NCI-H82 (cell line): ENCODE data around the gene MB21D2.

Source experiments
- DNase-seq: peaks from one replicate; lab custom pipeline; 2025; lab: John Stamatoyannopoulos, UW

The MB21D2 gene

DNA sequence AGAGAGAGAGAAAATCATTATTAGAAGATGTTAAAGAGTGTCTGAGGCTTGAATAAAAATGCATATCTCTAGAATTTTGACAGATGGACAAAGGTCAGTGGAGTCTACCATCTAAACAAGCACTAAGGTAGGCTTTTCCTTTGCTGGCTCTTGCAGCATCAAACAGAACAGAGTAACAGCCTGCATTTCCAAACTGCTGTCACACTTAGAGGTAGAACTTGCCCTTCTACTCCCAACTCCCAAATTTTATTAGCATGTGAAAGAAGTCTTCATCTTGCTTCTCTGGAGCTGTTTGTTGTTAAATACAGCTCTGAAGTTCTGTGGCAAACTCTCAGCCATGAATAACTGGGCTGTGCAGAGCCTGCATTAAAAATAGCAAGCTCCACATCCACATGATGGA is 4.1 kb upstream of the MB21D2 start:
- no peak for DNase-seq

DNA sequence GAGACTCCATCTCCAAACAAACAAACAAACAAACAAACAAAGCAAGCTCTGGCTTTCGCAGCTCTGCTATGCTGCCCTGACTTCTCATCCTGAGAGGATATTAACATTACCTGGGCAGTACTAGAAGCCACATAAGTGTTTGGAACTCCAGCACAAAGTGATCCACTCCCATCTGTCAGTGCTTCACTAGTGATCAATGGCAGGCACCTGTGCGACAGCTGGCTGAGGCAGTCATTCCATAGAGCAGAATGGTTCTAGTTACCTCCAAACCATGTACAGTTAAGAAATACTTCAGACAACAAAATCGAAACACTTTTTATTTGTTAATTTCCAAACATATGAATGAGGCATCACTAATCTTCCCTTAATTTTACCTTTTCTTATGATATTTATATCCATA is 2.8 kb upstream of the MB21D2 start:
- peak; percentile 66 for DNase-seq

DNA sequence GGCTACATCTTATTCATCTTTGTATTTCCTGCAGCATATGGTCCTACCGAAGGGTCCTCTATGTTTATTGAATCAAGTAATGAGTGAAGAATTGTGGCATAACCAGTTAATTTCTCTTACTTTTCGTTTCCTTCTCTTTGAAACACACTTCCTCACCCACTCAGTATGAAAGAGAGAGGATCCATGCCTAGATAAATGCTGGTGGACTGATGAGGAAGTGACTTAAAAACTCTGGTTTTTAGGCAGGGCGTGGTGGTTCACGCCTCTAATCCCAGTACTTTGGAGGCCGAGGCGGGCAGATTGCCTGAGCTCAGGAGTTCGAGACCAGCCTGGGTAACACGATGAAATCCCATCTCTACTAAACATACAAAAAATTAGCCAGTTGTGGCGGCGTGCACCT is 2.2 kb upstream of the MB21D2 start:
- peak; percentile 35 for DNase-seq

DNA sequence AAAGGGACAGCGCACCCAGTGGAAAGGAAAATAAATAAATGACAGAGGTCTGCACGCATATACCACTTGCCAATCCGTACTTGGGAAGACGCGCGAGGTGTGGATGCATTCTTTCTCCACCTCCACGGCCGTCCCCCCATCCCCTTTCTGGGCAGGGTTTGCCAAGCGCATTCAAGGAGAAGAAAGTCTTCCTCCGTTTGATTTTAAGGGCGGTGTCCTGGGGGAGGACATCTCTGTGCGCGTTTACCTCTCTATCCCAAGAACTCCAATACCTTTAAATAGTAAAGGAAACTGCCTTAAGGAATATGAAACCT is 576 bp upstream of the MB21D2 start:
- no peak for DNase-seq

DNA sequence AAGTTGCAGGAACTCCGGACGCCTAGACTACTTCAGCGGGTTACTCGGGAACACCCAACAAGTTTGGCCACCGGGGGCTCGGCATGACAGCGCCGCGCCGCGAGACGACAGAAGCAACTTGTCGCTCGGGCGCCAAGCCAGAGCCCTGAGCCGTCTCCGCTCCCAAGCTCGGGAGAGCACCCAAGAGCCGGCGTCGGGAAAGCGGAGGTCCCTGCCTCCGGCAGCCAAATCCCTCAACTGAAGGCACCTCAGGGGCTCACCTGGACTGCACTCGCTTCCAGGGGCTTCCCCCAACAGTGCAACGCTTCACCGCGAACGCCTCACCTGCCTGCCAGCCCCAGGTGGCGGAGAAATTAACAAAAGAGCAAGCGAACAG is 640 bp downstream of the MB21D2 start:
- peak; percentile 88 for DNase-seq

DNA sequence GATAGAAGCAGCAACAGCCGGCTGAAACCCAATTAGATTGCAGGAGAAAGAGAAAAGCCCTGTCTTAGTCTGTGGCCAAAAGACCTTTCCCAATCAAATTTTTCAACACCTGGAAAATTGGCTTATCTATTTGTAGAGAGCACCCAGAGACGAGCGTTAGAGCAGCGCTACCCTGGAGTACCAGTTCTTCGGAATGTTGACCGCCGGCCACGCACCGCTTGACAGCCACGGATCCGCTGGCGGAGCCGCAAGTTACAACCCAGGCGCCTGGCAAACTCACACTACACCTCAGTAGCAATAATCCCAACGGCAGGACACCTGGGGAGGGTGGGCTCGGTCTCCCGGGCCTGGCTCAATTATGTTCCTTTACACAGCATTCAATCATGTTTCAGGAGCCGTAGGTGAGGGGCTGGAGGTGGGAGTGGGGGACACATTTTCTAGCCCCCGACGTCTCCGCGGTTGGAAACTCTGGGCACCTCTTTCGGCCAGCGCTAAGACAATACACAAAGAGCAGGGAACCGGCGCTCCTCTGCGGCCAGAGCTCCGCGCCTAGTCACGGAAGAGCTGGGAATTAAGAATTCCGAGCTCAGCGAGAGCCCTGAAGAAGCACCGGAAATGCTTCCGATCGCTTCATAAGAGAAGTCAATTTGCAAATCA is 1.2 kb downstream of the MB21D2 start:
- DNase-seq: peak; percentile 66

DNA sequence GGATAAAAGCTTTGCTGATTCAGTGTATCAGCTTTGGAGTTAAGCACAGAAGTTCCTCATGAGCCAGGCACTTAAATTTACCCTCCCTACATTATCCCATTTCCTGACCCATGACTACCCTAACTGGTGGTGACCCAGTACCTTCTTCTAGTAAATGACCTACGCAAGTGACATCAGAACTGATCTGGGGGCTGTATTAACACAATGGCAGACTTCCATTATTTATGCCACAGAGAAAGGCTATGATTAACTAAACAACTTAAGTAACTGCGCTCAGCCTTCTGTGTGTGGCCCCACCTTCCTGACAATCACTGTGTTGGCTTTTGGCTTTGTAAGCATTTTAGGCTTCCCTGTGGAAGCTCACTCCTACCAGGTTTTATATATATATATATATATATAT is 1.9 kb downstream of the MB21D2 start:
- peak; percentile 45 for DNase-seq

DNA sequence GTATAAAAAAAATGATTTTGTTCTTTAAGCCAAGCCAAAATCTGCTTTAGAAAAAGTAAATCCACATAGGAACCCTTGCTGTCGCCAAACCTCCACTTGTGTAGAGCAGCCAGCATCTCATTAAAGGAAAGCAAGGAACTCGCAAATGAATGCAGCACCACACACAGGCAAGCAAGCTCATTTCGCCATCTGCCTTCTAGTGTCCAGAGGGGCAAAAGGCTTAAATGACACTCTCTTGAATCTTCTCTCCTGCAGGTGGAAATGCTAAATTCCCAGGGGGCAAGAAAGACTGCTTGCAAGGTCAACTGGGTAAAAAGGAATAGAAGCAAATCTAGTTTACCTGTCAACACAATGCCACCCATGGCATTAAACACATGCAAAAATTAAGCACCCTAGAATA is 2.4 kb downstream of the MB21D2 start:
- DNase-seq: peak; percentile 91

DNA sequence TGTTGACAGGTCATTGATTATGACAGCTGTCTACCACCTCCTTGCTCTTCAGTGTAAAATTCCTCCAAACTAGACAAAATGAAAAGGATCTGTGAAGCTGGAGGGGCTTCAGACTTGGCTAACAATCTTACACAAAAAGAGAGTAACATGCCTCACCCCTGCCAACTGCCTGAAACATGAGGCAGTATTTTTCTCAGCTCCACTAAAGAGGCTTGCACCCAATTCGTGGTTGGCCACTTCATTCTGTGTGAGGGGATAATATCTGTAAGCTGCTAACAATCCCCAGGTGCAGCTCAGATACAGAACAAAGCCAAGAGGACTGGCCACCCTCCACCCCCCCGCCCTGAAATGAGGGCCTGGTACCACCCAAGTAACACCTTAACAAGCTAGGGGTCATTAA is 2.8 kb downstream of the MB21D2 start:
- peak; percentile 76 for DNase-seq

DNA sequence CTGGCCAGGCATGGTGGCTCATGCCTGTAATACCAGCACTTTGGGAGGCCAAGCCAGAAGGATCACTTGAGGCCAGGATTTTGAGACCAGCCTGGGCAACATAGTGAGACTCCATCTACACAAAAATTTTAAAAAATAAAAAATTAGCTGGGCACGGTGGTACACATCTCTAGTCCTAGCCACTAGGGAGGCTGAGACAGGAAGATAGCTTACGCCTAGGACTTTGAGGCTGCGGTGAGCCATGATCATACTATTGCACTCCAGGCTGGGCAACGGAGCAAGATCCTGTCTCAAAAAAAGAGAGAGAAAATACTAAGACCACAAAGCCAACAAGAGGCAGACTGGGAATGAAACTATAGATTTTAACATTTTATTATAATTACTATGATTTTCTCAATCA is 4.1 kb downstream of the MB21D2 start:
- no peak for DNase-seq

DNA sequence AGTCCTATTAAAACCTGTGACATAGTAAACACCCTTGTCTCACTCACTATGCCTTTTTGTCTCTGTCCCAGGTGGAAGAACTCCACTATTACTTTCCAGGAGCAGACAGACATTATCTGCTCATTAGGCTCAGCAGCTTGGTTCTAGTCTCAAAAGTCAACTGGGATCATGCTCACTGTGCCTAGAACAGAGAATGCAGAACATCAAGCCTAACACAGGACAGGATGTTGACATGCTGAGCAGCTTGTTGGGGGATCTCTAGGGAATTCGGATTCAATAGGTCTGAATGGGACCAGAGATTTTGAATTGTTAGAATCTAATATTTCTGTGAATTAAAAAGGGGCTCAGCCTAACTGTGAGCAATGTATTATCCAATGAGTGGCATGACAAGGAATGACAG is 6.4 kb downstream of the MB21D2 start:
- no peak for DNase-seq

DNA sequence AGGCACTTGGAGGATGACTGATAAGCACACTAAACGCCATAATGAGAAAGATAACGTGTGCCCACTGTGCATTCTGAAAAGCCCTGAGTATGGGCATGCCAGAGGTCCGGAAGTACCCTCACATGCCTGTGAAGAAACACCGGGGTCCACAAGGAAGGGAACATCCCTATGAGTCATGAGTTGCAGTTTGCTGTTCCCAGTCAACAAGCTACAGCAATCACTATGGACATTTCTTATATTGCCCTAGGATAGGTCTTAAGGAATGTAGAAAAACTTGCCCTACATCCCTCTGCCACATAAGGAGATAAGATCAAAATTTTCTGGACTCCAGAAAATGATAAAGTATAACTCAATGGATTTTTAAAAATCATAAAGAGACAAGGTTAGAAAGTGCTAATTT is 9.9 kb downstream of the MB21D2 start:
- no peak for DNase-seq

DNA sequence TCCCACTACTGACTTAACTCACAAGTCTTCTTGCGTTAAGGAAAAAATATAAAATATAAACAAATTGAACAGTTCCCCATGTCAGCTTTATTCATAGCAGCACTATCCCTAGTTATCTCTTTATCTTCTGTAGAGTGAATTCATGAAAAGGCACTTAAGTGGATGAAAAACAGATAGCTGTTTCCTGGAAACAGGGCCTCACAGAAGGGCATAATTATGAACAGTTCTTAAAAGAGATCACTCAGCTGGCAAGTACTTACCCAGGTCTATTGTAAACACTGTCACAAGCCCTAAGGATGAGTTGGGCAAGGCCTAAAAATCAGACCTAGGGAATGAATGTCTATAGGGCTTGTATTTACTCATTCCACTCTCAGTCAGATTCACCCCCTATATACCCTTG is 10.7 kb downstream of the MB21D2 start:
- no peak for DNase-seq

DNA sequence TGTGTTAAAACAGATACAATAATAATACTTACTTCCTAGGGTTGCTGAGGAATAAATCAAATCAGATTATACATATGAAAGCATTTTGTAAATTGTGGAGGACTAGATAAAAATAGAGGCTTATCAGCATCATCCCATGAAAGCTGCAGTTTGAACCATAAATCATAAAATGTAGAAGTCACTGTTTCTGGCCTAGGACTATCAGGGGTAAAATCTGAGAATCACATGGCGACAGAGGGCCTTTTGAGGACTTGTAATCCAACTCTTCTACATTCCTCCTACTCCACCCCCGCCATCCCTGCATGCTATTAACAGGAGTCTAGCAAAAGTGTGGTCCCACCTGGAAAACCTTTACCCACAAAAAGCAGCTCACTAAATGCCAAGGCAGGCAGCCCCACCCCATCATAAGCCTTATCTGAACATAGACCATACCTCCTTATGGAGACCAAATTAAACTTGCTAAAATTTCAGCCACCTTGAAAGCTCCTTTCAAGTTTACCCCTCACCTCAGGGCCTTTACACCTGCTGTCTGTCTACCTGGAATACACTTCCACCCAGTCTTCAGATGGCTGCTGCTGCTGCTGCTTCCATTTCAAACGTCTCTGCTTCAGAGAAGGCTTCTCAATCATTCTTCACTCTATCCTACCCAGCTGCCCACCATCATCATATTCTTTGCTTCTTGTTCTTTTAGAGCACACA is 11.5 kb downstream of the MB21D2 start:
- DNase-seq: no peak

DNA sequence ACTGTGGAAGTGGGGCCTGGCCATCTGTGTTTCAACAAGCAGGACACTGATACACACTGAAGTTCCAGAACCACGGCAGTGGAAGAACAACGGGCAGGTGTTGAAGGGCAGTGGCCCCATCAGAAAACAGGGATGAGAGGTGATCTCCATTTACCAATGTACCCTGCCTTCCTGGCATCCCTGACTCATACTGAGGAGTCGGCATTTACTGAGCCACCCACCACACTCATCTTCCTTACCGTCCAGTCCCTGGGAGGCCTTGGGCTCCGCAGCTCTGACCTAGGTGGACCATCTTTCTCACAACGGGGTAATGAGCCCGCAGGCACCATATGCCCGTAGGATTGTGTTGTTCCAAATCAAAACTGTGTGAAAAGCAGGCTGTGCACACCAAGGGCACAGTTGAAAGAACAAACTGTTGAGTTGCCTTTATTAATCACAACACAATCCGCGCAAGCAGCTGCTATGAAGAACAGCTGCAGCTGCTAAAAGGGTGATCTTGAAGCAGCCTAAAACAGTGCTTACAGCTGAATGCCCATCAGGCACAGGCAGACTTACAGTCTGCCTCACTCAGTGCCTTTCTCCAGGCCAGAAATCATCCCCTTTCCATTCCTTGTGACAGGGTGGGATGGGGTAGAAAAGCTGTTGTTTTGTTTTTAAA is 12.9 kb downstream of the MB21D2 start:
- peak; percentile 70 for DNase-seq

DNA sequence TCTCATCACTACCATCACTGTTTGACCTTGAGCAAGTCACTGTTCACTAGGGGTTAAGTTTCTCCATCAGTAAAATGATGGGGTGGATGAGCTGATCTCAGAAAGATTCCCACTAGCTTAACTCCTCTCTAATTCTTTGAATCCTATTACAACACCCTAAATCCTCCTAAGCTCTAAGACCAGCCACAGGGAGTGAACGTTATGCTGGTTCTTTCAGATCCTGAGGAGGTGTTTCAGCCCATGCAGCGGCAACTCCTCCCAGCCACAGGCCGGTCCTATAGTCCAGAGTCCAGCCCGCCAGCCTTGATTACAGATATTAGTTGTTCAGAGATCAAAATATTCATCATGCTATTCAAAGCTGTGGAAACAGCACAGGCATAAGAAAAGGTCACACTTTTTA is 15.1 kb downstream of the MB21D2 start:
- DNase-seq: peak; percentile 98

DNA sequence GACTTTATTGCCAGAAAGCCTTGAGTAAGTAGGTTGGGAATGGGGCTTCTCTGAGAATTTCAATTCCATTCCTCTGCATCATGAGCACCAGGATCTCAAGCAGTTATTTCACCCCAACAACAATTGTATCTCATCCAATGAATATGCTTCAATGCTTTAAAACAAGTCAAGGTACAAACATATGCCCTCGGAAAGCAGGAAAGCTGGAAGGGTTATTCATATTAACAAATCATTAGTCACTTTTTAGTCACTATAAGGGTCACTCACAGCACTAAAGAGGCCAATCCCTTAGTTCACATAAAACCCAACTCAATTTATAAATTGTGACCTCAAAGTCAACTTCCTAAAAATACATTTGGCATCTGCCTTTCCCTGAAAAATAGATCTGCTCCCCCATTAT is 16.2 kb downstream of the MB21D2 start:
- DNase-seq: no peak

DNA sequence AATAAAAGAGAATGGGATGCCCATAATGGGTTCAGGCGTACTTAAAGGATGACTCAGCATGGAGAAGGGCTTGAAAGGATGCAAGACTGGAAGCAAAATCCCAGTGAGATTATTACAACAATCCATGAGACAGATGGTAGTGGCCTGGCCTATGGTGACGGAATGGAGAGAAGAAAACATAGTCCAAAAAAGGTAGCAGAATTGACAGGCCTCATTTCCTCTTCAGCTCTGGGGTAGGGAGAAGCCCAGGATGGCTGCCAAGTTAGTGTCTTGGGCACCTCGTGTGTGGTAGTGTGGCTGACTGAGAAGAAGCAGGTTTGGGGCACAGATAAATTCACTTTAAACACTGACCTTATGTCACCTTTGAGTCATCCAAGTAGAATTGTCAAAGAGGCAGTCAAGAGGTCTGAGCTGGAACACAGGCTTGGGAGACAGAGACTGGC is 18.1 kb downstream of the MB21D2 start:
- peak; percentile 76 for DNase-seq

DNA sequence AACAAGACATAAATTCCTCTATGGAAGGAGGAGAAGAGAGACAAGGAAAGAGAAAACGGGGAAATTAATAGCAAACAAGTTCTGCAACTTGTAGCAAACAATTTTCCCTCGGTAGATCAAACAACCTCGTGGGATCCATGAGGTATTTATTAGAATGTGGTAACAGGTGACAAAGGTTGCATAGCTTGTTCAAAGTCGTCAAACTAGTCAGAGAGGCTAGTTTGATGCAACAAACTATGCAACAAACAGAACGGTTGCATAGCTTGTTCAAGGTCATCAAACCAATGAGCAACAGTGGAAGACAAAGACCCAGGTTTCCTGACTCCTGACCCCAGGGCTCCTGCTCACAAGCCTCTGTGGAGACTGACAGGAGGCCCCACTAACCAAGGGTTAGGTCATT is 20.7 kb downstream of the MB21D2 start:
- no peak for DNase-seq

DNA sequence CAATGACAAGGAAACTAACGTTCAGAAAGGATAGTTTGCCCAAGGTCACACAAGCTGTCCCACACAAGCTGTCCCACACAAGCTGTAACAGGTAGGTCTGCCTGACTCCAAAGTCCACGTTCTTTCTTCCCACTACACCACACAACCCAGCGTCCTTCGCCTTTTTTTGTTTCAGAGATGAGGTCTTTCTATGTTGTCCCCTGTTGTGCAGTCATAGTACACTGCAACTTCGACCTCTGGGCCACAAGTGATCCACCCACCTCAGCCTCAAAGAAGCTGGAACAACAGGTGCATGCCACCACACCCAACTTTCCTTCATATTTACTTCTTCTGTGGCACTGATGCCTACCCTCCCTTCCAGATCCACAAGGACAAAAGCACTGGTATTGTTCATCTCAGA is 21.4 kb downstream of the MB21D2 start:
- DNase-seq: no peak

DNA sequence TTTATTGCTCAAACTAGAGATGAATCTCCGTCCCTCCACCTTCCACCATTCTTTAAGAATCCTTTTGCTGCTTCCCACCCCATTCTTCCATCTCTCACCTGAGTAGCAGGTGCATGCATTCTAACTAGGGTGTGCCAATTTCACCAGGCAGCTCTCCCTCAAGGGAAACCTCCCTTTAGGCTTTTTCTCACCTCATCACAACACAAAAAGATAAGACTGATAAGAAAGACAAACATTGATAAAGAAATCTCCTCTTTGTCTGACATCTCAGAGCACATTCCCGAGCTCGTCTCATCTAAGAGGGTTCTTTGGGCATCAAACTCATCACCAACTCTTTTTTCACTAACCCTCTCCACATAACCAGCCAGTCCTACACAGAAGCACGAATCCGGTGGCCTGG is 23.0 kb downstream of the MB21D2 start:
- no peak for DNase-seq

DNA sequence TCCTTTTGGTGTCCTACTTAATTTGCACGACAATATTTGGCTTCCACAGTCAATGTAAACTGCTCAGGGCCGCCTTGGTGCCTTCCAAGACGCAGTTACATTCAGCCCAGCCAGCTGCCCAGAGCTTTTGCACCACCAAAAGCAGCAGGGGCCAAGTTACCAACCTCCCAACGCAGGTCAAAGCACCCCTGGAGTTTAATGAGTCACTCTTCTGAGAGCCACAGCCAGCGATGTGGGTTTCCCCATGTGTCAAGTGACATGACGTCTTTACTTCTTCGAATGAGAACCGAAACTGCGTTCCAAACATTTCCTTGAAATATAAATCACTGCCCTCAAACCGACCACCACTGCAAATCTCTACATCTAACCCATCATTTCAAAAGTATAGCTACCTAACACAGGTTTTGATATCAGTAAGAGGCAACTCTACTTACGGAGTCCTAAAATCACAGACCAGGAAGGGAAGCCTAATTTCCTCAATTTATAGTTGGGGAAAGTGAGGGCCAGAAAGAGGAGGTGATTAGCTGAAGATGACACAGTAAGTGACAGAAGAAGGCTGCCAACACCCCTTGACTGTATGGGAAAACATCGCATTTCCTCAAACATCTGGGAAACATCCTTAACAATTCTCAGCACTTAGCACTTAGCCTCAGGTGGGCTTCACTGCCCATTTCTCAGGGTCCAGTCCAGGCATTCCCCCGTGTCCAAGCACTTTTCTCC is 24.5 kb downstream of the MB21D2 start:
- DNase-seq: no peak
